NCI-H524 (cell line): ENCODE results near the gene IGIP.

Experiments used
- DNase-seq, 2 experiments: peaks; one replicate each; lab custom pipeline; 2025; lab: John Stamatoyannopoulos, UW

IGIP gene

GRCh38 chr5:140165101-140165922 lies 39.6 kb downstream of the IGIP start:
- no peak for DNase-seq

- peak in 1 of 2 experiments; percentile 7 for DNase-seq
Measured at GRCh38 chr5:140165923-140166270, 40.2 kb downstream of the IGIP start.

GRCh38 chr5:140166911-140167310 lies 41.2 kb downstream of the IGIP start:
- DNase-seq, result no peak

GRCh38 chr5:140168371-140168770 lies 42.6 kb downstream of the IGIP start:
- DNase-seq, result no peak

GRCh38 chr5:140169410-140169809 lies 43.7 kb downstream of the IGIP start:
- DNase-seq, result no peak

GRCh38 chr5:140172483-140172882 lies 46.7 kb downstream of the IGIP start:
- no peak for DNase-seq

GRCh38 chr5:140174014-140174413 lies 48.3 kb downstream of the IGIP start:
- DNase-seq, result no peak

GRCh38 chr5:140174465-140175366 lies 49.0 kb downstream of the IGIP start, which contains the start of gene CYSTM1:
CYSTM1 (plus strand) TSS chr5:140175188; CDS start chr5:140194466, 19,278 bp downstream.
- DNase-seq, result peak; percentile 93 to 95

- DNase-seq, result peak; percentile 71 to 73
Measured at GRCh38 chr5:140175367-140176030, 49.8 kb downstream of the IGIP start.

GRCh38 chr5:140176031-140176387 lies 50.3 kb downstream of the IGIP start:
- DNase-seq, result no peak

GRCh38 chr5:140178086-140178410 lies 52.3 kb downstream of the IGIP start:
- DNase-seq, result no peak

GRCh38 chr5:140178482-140179116 lies 52.9 kb downstream of the IGIP start:
- DNase-seq, result no peak
